Thyroid gland (tissue), 4 donors: ENCODE results near the gene ZNF620. TPM values are rescaled to one million over a fixed set of nuclear protein-coding genes. Genes with fewer than 3 reads are reported as not detected.

ENCODE experiments used
- DNase-seq, 2 donors: peaks; one replicate each; pipeline ENCODE4 v3.0.0-alpha.2; 2019
- H3K27ac ChIP-seq, 3 donors: fragments of 200-600 bp; sonication (generic); 1 replicate in 2 of 3; 2 replicates in 1 of 3; pipeline ENCODE4 v1.5.1; 2016 to 2019; ENCODE audit warnings: mild to moderate bottlenecking in 1 of 3, moderate library complexity in 1 of 3
- H3K27me3 ChIP-seq: fragments of 200-600 bp; sonication (generic); one replicate; pipeline ENCODE4 v1.5.1; 2019
- H3K36me3 ChIP-seq, 2 donors: fragments of 200-600 bp; sonication (generic); one replicate each; pipeline ENCODE4 v1.5.1; 2016 to 2019
- H3K4me1 ChIP-seq, 2 donors: fragments of 200-600 bp; sonication (generic); one replicate each; pipeline ENCODE4 v1.5.1; 2017 to 2019
- H3K4me3 ChIP-seq, 3 donors: fragments of 200-600 bp; sonication (generic); replicated peaks in 1 of 3; 1 replicate in 2 of 3; 2 replicates in 1 of 3; pipeline ENCODE4 v1.5.1; 2016; ENCODE audit warnings: mild to moderate bottlenecking in 1 of 3
- H3K9me3 ChIP-seq: fragments of 200-600 bp; sonication (generic); one replicate; pipeline ENCODE4 v1.5.1; 2017
- CTCF ChIP-seq, 6 experiments: fragments of 200-600 bp in 3 of 6; fragments of 450-650 bp in 3 of 6; sonication (generic) in 3 of 6; IDR thresholded peaks; one replicate each; pipeline ENCODE4 v1.5.1; 2016 to 2019; ENCODE audit warnings: antibody characterized with exemption in 6 of 6, mild to moderate bottlenecking in 2 of 6, inconsistent platforms in 1 of 6, moderate library complexity in 1 of 6
- POLR2A ChIP-seq, 2 donors: fragments of 450-650 bp; IDR thresholded peaks; one replicate each; pipeline ENCODE4 v1.6.1; 2017; ENCODE audit warnings: antibody characterized with exemption in 2 of 2, mild to moderate bottlenecking in 2 of 2, moderate library complexity in 1 of 2
- WGBS, 2 donors: methylation state at CpG; one replicate each; pipeline ENCODE4 v1.1.5; 2017; 5-methylcytosine and 5-hydroxymethylcytosine counted together
- intact Hi-C: fragments of 100-400 bp; cut with DNase I; formaldehyde crosslinking; loops from one replicate; pipeline ENCODE4 v1.15.1; 2023
- total RNA-seq, 4 donors: library from RNA; depleted of rRNA; stranded (reverse); fragments of >200 nt; gene quantifications; one replicate each; pipeline ENCODE4 v1.2.3, GENCODE V29; 2016

ZNF620 gene
- total RNA-seq, 4 donors from 2014 or later = 5.6 to 8.6 (median 7.0) TPM

GRCh38 chr3:40490916-40491315 lies 14.9 kb upstream of the ZNF620 start:
- Histone ChIP-seq H3K4me1 (no peaks in the 10 kb centered on the region), H3K27me3 (no peaks in the 10 kb centered on the region), H3K9me3 (no peaks in the 10 kb centered on the region), H3K4me3 (no peak overlapping the region), H3K36me3 (peaks cover 16 to 17% of the 10 kb centered on the region in 2 donors), H3K27ac (no peak overlapping the region)
- TF ChIP-seq POLR2A (IDR thresholded peaks at IDR 0.05) (no peak), CTCF (IDR thresholded peaks at IDR 0.05) (no peak)
- DNase-seq = no peak
- intact Hi-C loops = no loop called here
- 93 to 97% methylated on average over 5 of the region's 5 CpGs for WGBS, 2 donors

DNA sequence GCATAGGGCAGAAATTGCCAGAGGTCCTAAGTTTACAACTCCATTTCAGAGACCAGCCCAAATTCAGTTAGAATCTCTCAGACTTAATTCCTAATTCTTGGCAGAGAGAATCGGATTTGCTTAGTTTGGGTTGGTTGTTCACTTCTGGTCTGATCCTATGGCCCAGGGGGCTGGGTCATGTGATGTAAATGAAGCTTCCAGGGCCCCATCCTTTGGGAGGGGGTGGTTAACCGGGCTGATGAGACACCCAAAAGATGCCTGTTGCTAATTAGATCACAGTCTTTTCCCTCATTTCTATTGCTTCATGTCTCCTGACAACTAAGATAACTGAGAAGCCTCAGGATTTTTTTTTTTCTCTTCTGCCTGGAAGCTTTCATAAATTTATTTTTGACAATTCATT lies 11.1 kb upstream of the ZNF620 start:
- H3K27me3 ChIP-seq = no peaks in the 10 kb centered on the region
- H3K4me1 ChIP-seq = no peaks in the 10 kb centered on the region
- DNase-seq = no peak
- H3K27ac ChIP-seq = no peak overlapping the region
- intact Hi-C loops = no loop called here
- H3K36me3 ChIP-seq = no peaks in the 10 kb centered on the region
- H3K4me3 ChIP-seq = no peak overlapping the region
- 48 to 54% methylated on average over 2 of the region's 2 CpGs for WGBS, 2 donors
- TF ChIP-seq POLR2A (IDR thresholded peaks at IDR 0.05) (no peak), CTCF (IDR thresholded peaks at IDR 0.05) (no peak)
- no peaks in the 10 kb centered on the region for H3K9me3 ChIP-seq

GRCh38 chr3:40497288-40497687 lies 8.6 kb upstream of the ZNF620 start:
- no peak for TF ChIP-seq CTCF (IDR thresholded peaks at IDR 0.05)
- TF ChIP-seq POLR2A (IDR thresholded peaks at IDR 0.05) = no peak
- no peaks in the 10 kb centered on the region for H3K27me3 ChIP-seq
- H3K4me1 ChIP-seq = no peaks in the 10 kb centered on the region
- 96 to 100% methylated on average over 2 of the region's 2 CpGs for WGBS, 2 donors
- intact Hi-C loops = no loop called here
- DNase-seq = no peak
- H3K9me3 ChIP-seq = no peaks in the 10 kb centered on the region
- H3K4me3 ChIP-seq = no peak overlapping the region
- H3K27ac ChIP-seq = no peak overlapping the region
- no peaks in the 10 kb centered on the region for H3K36me3 ChIP-seq

GRCh38 chr3:40499952-40500351 lies 5.9 kb upstream of the ZNF620 start:
- no peak overlapping the region for H3K27ac ChIP-seq
- no peak for DNase-seq
- no peaks in the 10 kb centered on the region for H3K9me3 ChIP-seq
- WGBS, 2 donors = 88 to 100% methylated on average over 1 of the region's 1 CpG
- no peaks in the 10 kb centered on the region for H3K36me3 ChIP-seq
- no peak overlapping the region for H3K4me3 ChIP-seq
- intact Hi-C loops = no loop called here
- TF ChIP-seq POLR2A (IDR thresholded peaks at IDR 0.05) = no peak
- TF ChIP-seq CTCF (IDR thresholded peaks at IDR 0.05) = no peak
- H3K27me3 ChIP-seq = no peaks in the 10 kb centered on the region
- H3K4me1 ChIP-seq = peaks cover 1 to 3% of the 10 kb centered on the region in 2 donors

DNA sequence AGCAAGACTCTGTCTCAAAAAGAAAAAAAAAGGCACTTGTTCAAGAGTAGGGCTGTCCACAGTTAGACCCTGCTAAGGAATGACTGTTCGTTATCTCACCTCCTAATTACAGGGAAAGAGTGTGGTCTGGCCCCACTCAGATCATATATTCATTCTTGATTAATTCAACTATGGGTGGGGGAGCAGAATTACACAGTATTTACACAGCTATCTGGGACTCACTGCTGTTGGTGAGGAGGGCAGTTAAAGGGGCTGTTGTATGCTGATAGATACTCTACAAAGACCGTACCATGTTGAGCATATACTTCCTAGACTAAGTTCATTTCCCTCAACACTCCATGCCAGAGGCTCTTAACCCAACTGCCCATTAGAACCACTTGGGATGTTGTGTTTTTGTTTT lies 3.8 kb upstream of the ZNF620 start:
- DNase-seq = no peak
- H3K27ac ChIP-seq = no peak overlapping the region
- H3K27me3 ChIP-seq = no peaks in the 10 kb centered on the region
- TF ChIP-seq CTCF (IDR thresholded peaks at IDR 0.05) (no peak), POLR2A (IDR thresholded peaks at IDR 0.05) (no peak)
- intact Hi-C loops = no loop called here
- H3K36me3 ChIP-seq = no peaks in the 10 kb centered on the region
- H3K4me1 ChIP-seq = peaks cover 9 to 11% of the 10 kb centered on the region in 2 donors
- H3K9me3 ChIP-seq = no peaks in the 10 kb centered on the region
- no peak overlapping the region for H3K4me3 ChIP-seq
- 93 to 97% methylated on average over 2 of the region's 2 CpGs for WGBS, 2 donors
